DOHH2 (cell line): ENCODE results near the gene CREBRF.

ENCODE experiments used
- CTCF ChIP-seq: fragments of 200-600 bp; sonication (generic); IDR thresholded peaks from one replicate; pipeline ENCODE4 v1.5.1; 2014; ENCODE audit warnings: antibody characterized with exemption, mild to moderate bottlenecking, low read depth, low read length; ENCODE audit not compliant: poor library complexity, severe bottlenecking
- EZH2phosphoT487 ChIP-seq: fragments of 200-600 bp; sonication (generic); IDR thresholded peaks from 2 replicates; pipeline ENCODE4 v1.6.1; 2017; ENCODE audit warnings: borderline replicate concordance, mild to moderate bottlenecking, antibody characterized with exemption, low read length, moderate library complexity, mixed read lengths

- TF ChIP-seq CTCF (no peak), EZH2phosphoT487 (no peak)
Observed at GRCh38 chr5:173010021-173010420, 46.1 kb upstream of the CREBRF start.
